ENCODE measurements around the gene PDGFD.

Gene PDGFD

DNA sequence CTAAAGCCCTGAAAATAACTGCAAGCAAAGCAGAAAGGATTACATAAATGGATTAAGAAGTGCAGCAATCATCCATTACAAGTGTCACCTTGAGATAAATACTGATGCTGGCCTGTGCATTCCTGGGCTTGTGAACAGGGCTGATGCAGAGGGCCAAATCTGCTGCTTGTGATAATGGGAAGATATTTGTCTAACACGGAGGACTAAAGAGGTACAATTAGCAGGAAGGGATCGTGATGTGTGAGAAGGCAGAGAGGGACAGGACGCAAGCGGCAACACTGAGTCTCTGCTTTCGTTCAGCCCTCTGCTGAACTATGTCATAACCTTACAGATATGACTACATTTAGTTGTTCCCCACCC is 235.2 kb downstream of the PDGFD start:
- TF ChIP-seq ZBTB7A (IDR thresholded peaks at IDR 0.05; ENCODE audit: low read depth), result no peak
- no peak for TF ChIP-seq RAD21 (IDR thresholded peaks at IDR 0.05; ENCODE audit: low read depth)
- TF ChIP-seq TEAD4 (IDR thresholded peaks at IDR 0.05), result no peak
- no peak for TF ChIP-seq MAX (IDR thresholded peaks at IDR 0.05)
- TF ChIP-seq EP300 (IDR thresholded peaks at IDR 0.05; ENCODE audit: borderline replicate concordance), result no peak
- no peak for TF ChIP-seq REST (IDR thresholded peaks at IDR 0.05; ENCODE audit: low read depth)
- no peak for TF ChIP-seq TCF12 (IDR thresholded peaks at IDR 0.05; ENCODE audit: low read depth)
- TF ChIP-seq EGR1 (IDR thresholded peaks at IDR 0.05), result no peak
- TF ChIP-seq YY1 (IDR thresholded peaks at IDR 0.05; ENCODE audit: low read depth), result no peak
- no peak for TF ChIP-seq TAF1 (IDR thresholded peaks at IDR 0.05; ENCODE audit: low read depth)
- no peak for TF ChIP-seq FOXM1 (IDR thresholded peaks at IDR 0.05; ENCODE audit: borderline replicate concordance, low read depth)
- TF ChIP-seq NFIC (IDR thresholded peaks at IDR 0.05), result no peak
- TF ChIP-seq CREB1 (IDR thresholded peaks at IDR 0.05; ENCODE audit: low read depth), result no peak
- TF ChIP-seq, protein P1, sequence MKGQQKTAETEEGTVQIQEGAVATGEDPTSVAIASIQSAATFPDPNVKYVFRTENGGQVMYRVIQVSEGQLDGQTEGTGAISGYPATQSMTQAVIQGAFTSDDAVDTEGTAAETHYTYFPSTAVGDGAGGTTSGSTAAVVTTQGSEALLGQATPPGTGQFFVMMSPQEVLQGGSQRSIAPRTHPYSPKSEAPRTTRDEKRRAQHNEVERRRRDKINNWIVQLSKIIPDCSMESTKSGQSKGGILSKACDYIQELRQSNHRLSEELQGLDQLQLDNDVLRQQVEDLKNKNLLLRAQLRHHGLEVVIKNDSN (IDR thresholded peaks at IDR 0.05), result no peak
- TF ChIP-seq CEBPB (IDR thresholded peaks at IDR 0.05), result no peak

- TF ChIP-seq MAX (IDR thresholded peaks at IDR 0.05) (no peak), EP300 (IDR thresholded peaks at IDR 0.05; ENCODE audit: borderline replicate concordance) (no peak), NFIC (IDR thresholded peaks at IDR 0.05) (no peak), TEAD4 (IDR thresholded peaks at IDR 0.05) (no peak), ZBTB7A (IDR thresholded peaks at IDR 0.05; ENCODE audit: low read depth) (no peak), RAD21 (IDR thresholded peaks at IDR 0.05; ENCODE audit: low read depth) (no peak), FOXM1 (IDR thresholded peaks at IDR 0.05; ENCODE audit: borderline replicate concordance, low read depth) (no peak), REST (IDR thresholded peaks at IDR 0.05; ENCODE audit: low read depth) (no peak), YY1 (IDR thresholded peaks at IDR 0.05; ENCODE audit: low read depth) (no peak), CREB1 (IDR thresholded peaks at IDR 0.05; ENCODE audit: low read depth) (no peak), CEBPB (IDR thresholded peaks at IDR 0.05) (no peak), TCF12 (IDR thresholded peaks at IDR 0.05; ENCODE audit: low read depth) (no peak), EGR1 (IDR thresholded peaks at IDR 0.05) (no peak), TAF1 (IDR thresholded peaks at IDR 0.05; ENCODE audit: low read depth) (no peak)
- TF ChIP-seq, protein P1 (IDR thresholded peaks at IDR 0.05), result no peak
Measured at GRCh38 chr11:103928040-103928801, 235.7 kb downstream of the PDGFD start.

DNA sequence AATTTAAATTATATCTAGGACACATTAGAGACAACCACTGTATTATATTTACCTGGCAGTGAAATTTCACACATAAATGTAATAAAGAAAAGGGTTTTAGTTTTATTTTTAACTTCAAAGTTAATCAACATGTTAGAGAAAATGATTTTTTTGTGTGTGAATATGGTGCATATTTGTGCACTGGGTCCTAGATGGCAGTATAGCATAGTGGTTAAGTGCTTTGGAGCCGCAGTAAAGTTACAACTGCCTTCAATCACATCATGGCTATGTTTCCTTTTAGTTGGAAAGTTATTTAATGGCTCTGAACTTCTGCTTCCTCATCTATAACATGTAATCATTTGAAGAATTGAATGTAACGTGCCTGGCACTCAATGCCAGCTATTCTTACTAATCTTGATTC is 236.4 kb downstream of the PDGFD start:
- TF ChIP-seq RAD21 (IDR thresholded peaks at IDR 0.05; ENCODE audit: low read depth), result peak; percentile 55
- no peak for TF ChIP-seq TAF1 (IDR thresholded peaks at IDR 0.05; ENCODE audit: low read depth)

- TF ChIP-seq MAX (IDR thresholded peaks at IDR 0.05), result no peak
- TF ChIP-seq, protein P1 (IDR thresholded peaks at IDR 0.05), result no peak
- no peak for TF ChIP-seq EP300 (IDR thresholded peaks at IDR 0.05; ENCODE audit: borderline replicate concordance)
- no peak for TF ChIP-seq CEBPB (IDR thresholded peaks at IDR 0.05)
- TF ChIP-seq EGR1 (IDR thresholded peaks at IDR 0.05), result no peak
- no peak for TF ChIP-seq CREB1 (IDR thresholded peaks at IDR 0.05; ENCODE audit: low read depth)
- TF ChIP-seq TEAD4 (IDR thresholded peaks at IDR 0.05), result no peak
- TF ChIP-seq ZBTB7A (IDR thresholded peaks at IDR 0.05; ENCODE audit: low read depth), result no peak
- no peak for TF ChIP-seq TAF1 (IDR thresholded peaks at IDR 0.05; ENCODE audit: low read depth)
- no peak for TF ChIP-seq YY1 (IDR thresholded peaks at IDR 0.05; ENCODE audit: low read depth)
- TF ChIP-seq TCF12 (IDR thresholded peaks at IDR 0.05; ENCODE audit: low read depth), result no peak
- TF ChIP-seq NFIC (IDR thresholded peaks at IDR 0.05), result no peak
- TF ChIP-seq FOXM1 (IDR thresholded peaks at IDR 0.05; ENCODE audit: borderline replicate concordance, low read depth), result no peak
Measured at GRCh38 chr11:103926990-103927389, 237.0 kb downstream of the PDGFD start.

Data from Ishikawa (cell line).